WTC11 (cell line): Measurements from ENCODE around the gene CEP152.

Source experiments
- ATF1 ChIP-seq: sonication (generic); formaldehyde crosslinking; IDR thresholded peaks from 2 replicates; pipeline ENCODE4 v1.8.1; 2023; ENCODE audit warnings: mild to moderate bottlenecking, moderate library complexity, missing genetic modification reagents
- JUN ChIP-seq: sonication (generic); formaldehyde crosslinking; IDR thresholded peaks from 2 replicates; pipeline ENCODE4 v1.8.0; 2023; ENCODE audit warnings: mild to moderate bottlenecking, missing genetic modification reagents

DNA sequence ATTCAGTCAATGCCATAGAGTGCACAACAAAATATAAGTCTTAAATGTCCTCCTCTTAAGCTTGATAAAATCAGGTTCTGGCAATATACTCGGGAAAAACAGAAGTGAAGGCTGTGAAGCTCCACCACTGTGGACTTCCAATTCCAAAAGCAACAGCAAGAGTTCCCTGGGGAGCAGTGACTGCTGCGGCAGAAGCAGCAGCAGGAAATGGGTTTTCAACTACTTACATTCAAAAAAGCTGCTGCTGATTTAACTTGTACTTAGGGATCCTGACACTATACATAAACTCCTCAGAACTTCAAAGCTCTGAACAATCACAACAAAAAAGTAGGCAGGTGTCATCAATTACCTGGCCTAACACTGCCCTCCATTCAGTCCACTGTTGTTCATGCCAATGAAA, 4.7 kb downstream of the CEP152 start:
- no peak for TF ChIP-seq JUN (CRISPR knock-in tag)
- no peak for TF ChIP-seq ATF1 (CRISPR knock-in tag)
